ENCODE data around the gene TAS2R14.

- TF ChIP-seq TCF7L2 (IDR thresholded peaks at IDR 0.05; ENCODE audit: low read depth, low read length) (no peak), CTCF (IDR thresholded peaks at IDR 0.05) (0 out of 2 replicates have a peak, but pooled peaks have one; percentile 5), REST (IDR thresholded peaks at IDR 0.05; ENCODE audit: insufficient read depth in 1 of 2, low read depth in 2 of 2, low read length in 1 of 2) (no peak), POLR2AphosphoS5 (IDR thresholded peaks at IDR 0.05; ENCODE audit: low read depth, low read length) (no peak)
These were observed 20.7 kb upstream of the TAS2R14 start for GRCh38 chr12:10959804-10960203.

All from Panc1 (cell line).